Superior temporal gyrus (tissue), 1 donor: ENCODE results near the gene SUGCT.
"Not testable (repeated sequence)": the region's sequence is repeated elsewhere in the genome, so short reads cannot be mapped to it uniquely, and the experiment has no call there.

Experiments used
- DNase-seq: peaks from one replicate; pipeline ENCODE4 v3.0.0-alpha.2; 2016; ENCODE audit errors: extremely low spot score

Gene SUGCT

DNA sequence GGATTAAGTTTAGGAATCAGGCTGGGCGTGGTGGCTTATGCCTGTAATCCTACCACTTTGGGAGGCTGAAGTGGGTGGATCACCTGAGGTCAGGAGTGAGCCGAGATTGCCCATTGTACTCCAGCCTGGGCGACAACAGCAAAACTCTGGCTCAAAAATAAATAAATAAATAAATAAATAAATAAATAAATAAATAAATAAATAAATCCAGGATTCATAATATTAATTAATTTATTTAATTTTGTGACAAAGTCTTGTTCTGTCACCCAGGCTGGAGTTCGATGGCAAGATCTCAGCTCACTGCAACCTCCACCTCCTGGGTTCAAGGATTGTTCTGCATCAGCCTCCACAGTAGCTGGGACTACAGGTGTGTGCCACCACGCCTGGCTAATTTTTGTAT is 4.2 kb downstream of the SUGCT start:
- DNase-seq: no peak

DNA sequence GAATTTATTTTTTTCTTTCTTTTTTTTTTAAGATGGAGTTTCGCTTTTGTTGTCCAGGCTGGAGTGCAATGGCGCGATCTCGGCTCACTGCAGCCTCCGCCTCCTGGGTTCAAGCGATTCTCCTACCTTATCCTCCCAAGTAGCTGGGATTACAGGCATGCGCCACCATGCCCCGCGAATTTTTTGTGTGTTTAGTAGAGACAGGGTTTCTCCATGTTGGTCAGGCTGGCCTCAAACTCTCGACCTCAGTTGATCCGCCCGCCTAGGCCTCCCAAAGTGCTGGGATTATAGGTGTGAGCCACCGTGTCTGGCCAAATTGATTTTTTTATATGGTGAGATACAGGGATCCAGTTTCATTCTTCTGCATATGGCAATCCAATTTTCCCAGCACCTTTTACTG is 5.1 kb downstream of the SUGCT start:
- not testable (repeated sequence) for DNase-seq

DNA sequence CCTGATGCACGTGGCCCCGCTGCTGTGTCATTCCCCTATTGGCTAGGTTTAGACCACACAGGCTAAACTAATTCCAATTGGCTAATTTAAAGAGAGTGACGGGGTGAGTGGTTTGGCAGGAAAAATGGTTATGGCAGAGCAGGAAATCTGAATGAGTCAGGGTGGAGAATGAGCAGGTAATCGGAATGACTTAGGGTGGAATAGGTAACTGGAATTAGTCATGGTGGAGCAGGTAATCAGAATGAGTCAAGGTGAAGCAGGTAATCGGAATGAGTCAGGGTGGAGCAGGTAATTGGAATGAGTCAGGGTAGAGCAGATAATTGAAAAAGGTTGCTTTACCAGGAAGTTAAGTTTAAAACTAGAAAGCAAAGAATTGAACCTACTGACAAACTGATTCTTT is 7.1 kb downstream of the SUGCT start:
- DNase-seq: not testable (repeated sequence)

DNA sequence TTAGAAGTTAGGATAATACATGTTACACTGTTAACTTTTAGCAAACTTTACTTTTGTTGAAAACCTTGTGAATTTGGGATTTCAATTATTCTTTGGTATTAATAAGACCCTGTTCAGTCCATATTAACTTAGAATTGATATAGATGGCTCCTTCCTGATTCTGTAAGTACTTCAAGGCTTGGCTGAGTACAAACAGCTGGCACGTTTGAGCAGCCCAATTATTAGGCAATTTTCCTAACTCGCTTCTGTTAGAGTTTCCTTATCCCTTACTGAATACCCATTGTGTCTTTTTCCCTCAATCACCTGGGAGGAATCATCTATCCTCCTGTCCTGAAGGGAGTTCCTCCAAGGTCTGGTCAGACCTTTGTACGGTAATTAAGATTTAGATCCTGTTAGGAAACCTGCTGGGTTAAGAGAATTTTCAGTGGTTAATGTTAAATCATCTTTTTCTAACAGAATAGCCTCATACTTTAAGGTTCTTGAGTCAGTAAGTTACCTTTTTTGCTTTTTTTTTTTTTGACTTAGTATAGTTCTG is 10.9 kb downstream of the SUGCT start:
- not testable (repeated sequence) for DNase-seq

DNA sequence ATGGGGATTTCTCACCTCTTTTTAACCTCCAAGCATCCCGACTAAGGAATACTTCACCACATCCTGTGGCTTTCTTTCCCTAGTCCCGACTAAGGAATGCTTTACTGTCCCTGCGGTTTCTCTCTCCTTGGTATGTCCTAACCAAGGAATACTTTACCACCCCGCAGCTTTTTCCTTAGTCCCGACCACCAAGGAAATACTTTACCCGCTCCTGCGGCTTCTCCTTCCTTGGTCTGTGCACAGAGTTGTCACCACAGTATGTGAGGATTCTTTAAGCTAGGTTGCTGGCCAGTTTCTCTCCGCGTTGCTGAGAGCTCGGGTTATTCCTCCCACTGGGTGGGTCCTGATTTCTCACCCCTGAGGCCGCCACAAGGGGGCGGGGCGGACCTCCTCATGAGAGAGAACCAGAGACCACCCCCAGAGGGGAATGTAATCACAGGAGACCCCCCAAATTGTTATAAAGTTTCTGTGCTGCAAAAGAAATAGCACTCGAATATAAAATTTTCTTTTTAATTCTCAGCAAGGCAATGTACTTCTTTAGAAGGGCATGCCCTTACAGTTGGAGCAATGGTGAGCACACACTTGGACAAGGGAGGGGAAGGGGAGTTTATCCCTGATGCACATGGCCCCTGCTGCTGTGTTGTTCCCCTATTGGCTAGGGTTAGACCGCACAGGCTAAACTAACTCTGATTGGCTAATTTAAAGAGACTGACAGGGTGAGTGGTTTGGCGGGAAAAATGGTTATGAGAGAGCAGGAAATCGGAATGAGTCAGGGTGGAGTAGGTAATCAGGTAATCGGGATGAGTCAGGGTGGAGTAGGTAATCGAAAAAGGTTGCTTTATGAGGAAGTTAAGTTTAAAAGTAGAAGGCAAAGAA is 12.8 kb downstream of the SUGCT start:
- DNase-seq: no peak

DNA sequence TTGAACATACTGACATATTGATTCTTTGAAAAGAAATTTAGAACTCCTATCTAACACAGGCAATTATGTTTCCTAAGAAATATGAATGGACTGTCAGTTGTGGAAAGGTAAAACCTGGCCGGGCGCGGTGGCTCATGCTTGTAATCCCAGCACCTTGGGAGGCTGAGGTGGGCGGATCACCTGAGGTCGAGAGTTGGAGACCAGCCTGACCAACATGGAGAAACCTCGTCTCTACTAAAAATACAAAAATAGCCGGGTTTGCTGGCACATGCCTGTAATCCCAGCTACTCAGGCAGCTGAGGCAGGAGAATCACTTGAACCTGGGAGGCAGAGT is 13.4 kb downstream of the SUGCT start:
- not testable (repeated sequence) for DNase-seq

DNA sequence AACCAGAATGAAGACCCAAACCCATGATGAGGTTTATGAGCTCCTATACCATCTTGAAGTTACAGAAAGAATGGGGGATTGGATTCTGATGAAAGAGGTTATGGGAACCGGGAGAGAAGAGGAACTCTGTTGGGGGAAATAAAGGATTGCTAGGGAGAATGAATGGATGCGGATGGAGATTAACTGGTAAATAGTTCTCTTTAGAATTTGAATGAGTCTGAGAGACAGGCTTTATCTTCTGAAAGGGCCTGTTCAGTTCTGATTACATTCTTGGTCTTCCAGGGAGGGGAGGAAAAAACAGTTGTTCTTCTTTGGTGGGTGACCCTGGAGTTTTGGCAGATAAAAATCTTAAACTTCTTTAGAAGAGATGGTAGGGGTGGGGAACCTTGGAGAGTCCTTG is 13.9 kb downstream of the SUGCT start:
- no peak for DNase-seq

DNA sequence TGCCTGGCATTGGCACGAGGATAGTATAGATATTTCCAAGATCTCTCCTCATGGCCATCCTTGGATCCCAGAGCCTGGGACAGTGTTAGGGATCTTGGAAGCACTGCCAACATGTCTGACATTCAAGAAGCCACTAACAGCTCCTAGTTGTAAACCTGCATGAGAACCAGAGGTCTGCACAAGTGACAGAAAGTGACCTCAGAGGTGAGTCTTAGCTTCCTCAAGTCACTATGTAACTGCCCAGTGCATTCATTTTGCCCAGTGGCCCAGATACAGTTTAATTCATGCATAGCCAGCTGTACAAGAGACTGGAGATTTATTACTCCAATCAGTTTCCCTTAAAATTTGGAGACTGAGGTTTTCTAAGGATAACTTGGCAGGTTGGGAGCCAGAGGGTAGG is 16.7 kb downstream of the SUGCT start:
- no peak for DNase-seq

DNA sequence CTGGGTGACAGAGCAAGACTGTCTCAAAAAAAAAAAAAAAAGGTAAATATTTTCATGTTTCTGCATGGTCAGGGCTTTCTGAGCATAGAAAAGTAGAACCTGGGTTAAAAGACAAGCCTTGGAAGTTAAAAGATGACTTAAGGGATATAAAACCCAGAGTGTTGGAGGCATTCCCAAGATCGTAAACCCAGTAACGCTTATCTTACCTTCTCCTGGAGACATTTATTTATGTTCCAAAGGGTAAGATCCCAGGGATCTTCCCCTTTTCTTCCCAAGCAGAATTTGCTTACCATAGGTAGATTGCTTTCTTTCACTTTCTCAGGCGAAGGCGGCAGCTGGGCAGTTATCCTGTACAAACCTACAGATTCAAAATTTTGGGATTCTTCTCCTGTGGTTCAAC is 22.2 kb downstream of the SUGCT start:
- DNase-seq: no peak

DNA sequence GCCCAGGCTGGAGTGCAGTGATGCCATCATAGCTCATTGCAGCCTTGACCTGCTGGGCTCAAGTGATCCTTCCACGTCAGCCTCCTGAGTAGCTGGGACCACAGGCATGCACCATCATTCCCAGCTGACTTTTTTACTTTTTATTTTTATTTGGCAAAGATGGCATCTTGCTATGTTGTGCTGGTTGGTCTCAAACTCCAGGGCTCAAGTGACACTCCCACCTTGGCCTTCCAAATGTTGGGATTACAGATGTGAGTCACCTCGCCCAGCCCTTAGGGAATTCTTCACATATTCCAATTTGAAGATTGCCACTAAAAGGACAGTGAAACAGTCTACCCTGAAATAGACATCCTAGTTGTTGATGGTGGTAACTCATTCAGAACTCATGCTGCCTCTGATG is 27.7 kb downstream of the SUGCT start:
- DNase-seq: no peak

DNA sequence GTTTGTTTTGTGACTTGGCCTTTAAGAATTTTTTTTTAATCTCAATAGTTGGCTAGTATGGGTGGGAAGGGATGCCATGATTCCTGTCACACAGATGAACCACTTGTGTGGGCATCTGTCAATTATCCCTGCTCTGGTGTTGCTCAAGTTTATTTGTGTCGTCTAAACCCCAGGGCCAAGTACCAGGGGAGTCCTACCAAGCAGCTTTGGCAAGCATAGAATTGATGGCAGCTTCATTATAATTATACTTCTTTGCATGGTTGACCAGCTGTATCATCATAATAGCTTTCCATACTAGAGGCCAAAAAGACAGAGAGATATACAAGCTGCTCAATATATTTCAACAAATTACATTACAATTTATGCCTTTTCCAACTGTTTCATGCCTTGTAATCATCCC is 30.4 kb downstream of the SUGCT start:
- DNase-seq: no peak

DNA sequence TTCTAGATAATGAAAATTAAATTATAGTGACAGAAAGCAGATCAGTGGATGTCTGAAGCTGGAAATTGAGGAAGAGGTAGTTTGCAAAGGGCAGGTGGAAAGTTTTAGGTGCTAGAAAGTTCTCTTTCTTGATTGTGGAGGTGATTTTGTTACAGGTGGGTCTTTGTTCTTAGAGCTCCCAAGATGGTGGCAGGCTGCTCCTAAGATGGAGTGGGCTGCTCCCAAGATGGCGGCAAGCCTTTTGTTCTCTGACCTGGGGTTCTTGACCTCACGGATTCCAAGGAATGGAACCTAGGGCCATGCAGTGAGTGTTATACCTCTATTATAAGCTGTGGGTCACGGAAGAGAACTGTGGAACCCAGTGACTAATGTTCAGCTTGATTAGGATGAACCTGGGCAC is 32.5 kb downstream of the SUGCT start:
- DNase-seq: no peak

DNA sequence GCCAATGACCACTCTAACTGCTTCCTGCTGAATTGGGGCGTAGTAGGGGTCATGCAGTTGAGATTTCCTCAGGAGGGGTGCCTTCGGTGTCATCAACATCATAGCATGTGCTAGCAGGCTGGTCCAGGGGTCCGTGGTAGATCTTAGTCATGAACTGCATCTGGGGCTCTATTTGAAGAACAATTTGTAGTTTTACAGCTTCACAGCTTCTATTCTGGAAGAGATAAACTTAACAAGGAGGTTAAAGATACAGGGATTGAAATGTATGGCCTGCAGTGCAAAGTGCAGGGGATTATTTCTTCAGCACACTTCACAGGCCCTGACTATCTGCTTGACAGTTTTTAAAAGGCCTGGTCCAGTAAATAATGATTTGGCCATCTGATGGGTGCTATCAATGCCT is 33.5 kb downstream of the SUGCT start:
- not testable (repeated sequence) for DNase-seq

DNA sequence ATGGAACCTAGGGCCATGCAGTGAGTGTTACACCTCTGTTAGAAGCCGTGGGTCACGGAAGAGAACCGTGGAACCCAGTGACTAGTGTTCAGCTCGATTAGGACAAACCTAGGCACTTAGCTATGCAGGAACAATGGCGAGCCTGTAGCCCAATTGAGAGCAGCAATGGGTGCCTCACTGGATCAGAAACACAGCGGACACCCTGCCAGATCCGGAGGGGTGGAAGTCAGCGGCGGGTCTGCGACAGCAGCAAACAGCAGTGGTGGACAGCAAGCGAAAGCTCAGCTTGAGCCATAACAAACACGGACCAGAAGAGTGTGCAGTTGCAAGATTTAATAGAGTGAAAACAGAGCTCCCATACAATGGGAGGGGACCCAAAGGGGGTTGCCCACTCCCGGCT is 38.3 kb downstream of the SUGCT start:
- DNase-seq: not testable (repeated sequence)

DNA sequence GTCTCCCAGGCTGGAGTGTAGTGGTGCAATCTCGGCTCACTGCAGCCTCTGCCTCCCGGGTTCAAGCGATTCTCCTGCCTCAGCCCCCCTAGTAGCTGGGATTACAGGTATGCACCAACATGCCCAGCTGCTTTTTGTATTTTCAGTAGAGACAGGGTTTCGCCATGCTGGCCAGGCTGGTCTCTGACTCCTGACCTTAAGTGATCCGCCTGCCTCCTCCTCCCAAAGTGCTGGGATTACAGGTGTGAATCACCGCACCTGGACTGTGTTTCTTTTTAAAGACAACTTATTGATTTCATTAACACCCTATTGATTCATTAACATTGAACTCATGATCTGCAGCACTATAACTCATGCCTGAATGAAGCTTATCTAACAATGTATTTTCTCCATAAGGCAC is 40.5 kb downstream of the SUGCT start:
- not testable (repeated sequence) for DNase-seq

DNA sequence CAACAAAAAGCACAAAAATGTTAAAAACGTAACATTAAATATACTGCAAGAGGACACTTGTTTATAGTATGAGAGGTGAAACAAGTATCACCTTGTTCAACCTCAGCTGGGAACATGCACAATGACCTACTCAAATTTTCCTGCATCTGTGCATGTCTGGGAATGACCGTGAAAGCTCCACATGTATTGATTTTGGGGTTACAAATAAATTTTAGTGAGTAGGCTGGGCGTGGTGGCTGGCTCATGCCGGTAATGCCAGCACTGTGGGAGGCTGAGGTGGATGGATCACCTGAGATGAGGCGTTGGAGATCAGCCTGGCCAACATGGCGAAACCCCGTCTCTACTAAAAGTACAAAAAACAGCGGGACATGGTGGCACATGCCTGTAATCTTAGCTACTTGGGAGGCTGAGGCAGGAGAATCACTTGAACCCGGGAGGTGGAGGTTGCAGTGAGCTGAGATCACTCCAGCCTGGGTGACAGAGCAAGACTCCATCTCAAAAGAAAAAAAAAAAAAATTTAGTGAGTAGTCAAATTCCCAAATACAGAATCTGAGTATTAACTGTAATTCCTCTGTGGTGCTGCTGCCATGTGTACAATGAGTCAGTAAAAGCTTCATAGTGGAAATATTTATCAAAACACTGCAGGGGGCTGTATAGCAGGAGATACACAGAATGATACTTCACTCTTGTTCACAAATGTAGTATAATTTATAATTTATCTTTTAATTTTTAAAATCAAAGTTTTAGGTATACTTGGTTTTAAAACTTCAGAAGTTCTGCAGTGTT is 41.1 kb downstream of the SUGCT start:
- no peak for DNase-seq

DNA sequence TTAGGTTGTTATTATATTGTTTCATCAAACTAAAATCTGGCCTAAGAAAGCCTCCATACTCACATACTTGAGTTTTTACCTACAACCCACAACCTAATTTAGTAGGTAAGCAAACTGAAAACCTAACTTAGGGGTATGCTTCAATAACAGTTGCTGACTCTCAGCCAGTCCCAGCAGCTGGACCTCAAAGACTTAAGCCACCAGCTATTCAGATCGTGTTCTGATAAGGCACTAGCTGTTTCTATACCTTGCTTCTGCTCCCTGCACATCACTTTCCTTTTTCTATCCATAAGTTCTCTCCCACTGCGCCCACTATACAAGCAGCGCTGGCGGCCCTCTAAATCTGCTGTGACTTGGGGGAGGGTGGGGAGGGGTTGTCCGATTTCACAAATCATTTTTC is 42.3 kb downstream of the SUGCT start:
- DNase-seq: no peak

DNA sequence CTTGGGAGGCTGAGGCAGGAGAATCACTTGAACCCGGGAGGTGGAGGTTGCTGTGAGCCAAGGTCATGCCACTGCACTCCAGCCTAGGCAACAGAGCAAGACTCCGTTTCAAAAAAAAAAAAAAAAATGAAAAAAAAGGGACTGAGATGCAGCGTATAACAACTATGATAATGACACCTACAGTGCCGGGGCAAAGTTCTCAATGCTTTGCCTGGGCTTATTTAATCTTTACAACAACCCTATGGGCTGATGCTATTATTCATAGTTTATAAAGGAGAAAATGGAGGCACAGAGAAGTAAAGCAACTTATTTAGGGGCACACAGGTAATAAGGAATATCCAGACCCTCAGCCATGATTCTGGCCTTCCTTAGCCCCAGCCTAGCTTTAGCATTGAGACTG is 47.6 kb downstream of the SUGCT start:
- DNase-seq: no peak

DNA sequence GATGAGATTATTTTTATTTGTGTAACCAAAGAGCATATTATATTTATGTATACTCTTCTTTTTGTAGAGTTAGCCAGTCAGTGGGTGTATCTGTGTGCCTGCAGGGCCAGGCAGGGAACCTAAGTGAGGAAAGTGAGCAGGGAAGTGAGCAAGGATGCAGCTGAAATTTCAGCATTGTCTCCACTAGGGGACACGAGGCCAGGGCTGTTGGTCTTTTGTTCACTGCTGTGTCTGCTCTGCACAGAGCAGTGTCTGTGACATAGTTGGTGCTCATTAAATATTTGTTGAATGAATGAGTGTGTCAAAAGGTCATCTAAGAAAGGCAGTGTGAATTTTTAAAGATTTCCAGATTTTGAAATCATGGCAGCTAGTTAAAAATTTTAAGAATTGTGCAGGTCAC is 51.8 kb downstream of the SUGCT start:
- DNase-seq: no peak

DNA sequence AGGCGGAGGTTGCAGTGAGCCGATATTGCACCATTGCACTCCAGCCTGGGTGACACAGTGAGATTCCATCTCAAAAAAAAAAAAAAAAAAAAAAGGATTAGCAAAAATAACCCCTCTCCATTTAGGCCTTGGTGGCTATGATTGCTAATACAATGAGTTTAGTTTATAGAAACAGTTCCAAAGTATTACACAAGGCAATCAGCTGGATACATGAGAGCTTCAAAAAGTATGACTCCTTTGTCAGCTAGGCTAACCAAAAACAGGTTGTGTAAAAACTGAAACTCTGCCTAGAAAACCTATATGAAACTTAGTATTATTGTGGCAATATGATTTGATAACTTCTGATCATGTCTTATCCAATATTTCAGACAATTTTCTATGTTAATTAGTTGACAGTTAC is 57.2 kb downstream of the SUGCT start:
- no peak for DNase-seq

DNA sequence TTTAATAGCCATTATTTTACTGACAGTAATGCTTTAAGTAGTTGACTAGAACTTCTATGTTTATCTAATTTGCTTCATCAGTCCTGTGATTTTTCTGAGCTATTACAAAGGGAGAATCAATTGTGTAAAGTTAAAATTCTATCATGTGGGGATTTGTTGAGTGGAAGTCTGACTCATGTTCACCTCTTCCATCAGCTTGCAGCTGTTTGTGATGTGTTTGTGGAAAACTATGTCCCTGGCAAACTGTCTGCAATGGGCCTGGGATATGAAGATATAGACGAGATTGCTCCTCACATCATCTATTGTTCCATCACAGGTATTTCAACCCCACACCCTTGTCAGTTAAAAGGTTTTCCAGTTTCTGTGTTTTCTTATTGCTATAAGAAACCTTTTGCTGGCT is 59.9 kb downstream of the SUGCT start:
- DNase-seq: no peak

DNA sequence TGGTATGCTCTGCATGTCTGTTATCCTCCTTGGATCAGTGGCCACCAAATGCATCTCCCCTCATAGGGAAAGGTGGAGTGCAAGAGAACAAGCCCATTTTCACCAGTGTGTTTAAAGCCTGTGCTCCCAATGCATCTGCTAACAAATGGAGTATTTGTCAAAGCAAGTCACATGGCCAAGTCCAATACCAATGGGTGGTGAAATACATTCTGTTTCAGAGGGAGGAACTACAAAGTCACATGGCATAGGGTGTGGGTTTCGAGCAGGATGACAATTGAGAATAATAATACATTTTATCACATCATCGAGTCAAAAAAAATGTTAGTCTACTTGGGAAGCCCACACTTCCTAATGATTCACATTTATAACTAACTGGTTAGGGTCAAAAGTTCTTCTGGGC is 62.7 kb downstream of the SUGCT start:
- no peak for DNase-seq
